ENCODE data around the gene MCC. TPM values are rescaled to one million over a fixed set of nuclear protein-coding genes. Genes with fewer than 3 reads are reported as not detected.

Gene MCC
- total RNA-seq, 1 donor from 2014 or later, result 22.7 TPM

- no peak for TF ChIP-seq CTCF (IDR thresholded peaks at IDR 0.05; ENCODE audit: unreplicated experiment)
- H3K27me3 Mint-ChIP-seq (ENCODE audit: unreplicated experiment), result peaks cover 9% of the 10 kb centered on the region
- no peaks in the 10 kb centered on the region for H3K9me3 Mint-ChIP-seq (ENCODE audit: unreplicated experiment)
- DNase-seq (ENCODE audit: low spot score), result no peak
- H3K27ac Mint-ChIP-seq (ENCODE audit: unreplicated experiment), result peak overlapping the region; percentile 14
- H3K36me3 Mint-ChIP-seq (ENCODE audit: low read depth, unreplicated experiment), result no peaks in the 10 kb centered on the region
- peak overlapping the region; percentile 100 for H3K4me3 Mint-ChIP-seq (ENCODE audit: unreplicated experiment)
- H3K4me1 Mint-ChIP-seq (ENCODE audit: unreplicated experiment), result peaks cover 30% of the 10 kb centered on the region
These were observed 512.4 kb downstream of the MCC start for GRCh38 chr5:112975721-112976431.

- H3K36me3 Mint-ChIP-seq (ENCODE audit: low read depth, unreplicated experiment), result no peaks in the 10 kb centered on the region
- H3K27ac Mint-ChIP-seq (ENCODE audit: unreplicated experiment), result no peak overlapping the region
- TF ChIP-seq CTCF (IDR thresholded peaks at IDR 0.05; ENCODE audit: unreplicated experiment), result no peak
- no peaks in the 10 kb centered on the region for H3K9me3 Mint-ChIP-seq (ENCODE audit: unreplicated experiment)
- peaks cover 9% of the 10 kb centered on the region for H3K27me3 Mint-ChIP-seq (ENCODE audit: unreplicated experiment)
- peaks cover 26% of the 10 kb centered on the region for H3K4me1 Mint-ChIP-seq (ENCODE audit: unreplicated experiment)
- DNase-seq (ENCODE audit: low spot score), result no peak
- H3K4me3 Mint-ChIP-seq (ENCODE audit: unreplicated experiment), result no peak overlapping the region
These were observed 513.4 kb downstream of the MCC start for GRCh38 chr5:112974901-112975300.

GRCh38 chr5:112973904-112974303 lies 514.3 kb downstream of the MCC start:
- DNase-seq (ENCODE audit: low spot score), result no peak
- no peak overlapping the region for H3K27ac Mint-ChIP-seq (ENCODE audit: unreplicated experiment)
- no peaks in the 10 kb centered on the region for H3K36me3 Mint-ChIP-seq (ENCODE audit: low read depth, unreplicated experiment)
- no peak for TF ChIP-seq CTCF (IDR thresholded peaks at IDR 0.05; ENCODE audit: unreplicated experiment)
- H3K9me3 Mint-ChIP-seq (ENCODE audit: unreplicated experiment), result no peaks in the 10 kb centered on the region
- no peak overlapping the region for H3K4me3 Mint-ChIP-seq (ENCODE audit: unreplicated experiment)
- H3K27me3 Mint-ChIP-seq (ENCODE audit: unreplicated experiment), result peaks cover 9% of the 10 kb centered on the region
- peaks cover 23% of the 10 kb centered on the region for H3K4me1 Mint-ChIP-seq (ENCODE audit: unreplicated experiment)

GRCh38 chr5:112973036-112973435 lies 515.2 kb downstream of the MCC start:
- H3K27me3 Mint-ChIP-seq (ENCODE audit: unreplicated experiment), result peaks cover 9% of the 10 kb centered on the region
- no peak overlapping the region for H3K4me3 Mint-ChIP-seq (ENCODE audit: unreplicated experiment)
- DNase-seq (ENCODE audit: low spot score), result no peak
- no peaks in the 10 kb centered on the region for H3K36me3 Mint-ChIP-seq (ENCODE audit: low read depth, unreplicated experiment)
- no peak for TF ChIP-seq CTCF (IDR thresholded peaks at IDR 0.05; ENCODE audit: unreplicated experiment)
- no peaks in the 10 kb centered on the region for H3K9me3 Mint-ChIP-seq (ENCODE audit: unreplicated experiment)
- H3K4me1 Mint-ChIP-seq (ENCODE audit: unreplicated experiment), result peaks cover 20% of the 10 kb centered on the region
- H3K27ac Mint-ChIP-seq (ENCODE audit: unreplicated experiment), result no peak overlapping the region

Other genes starting within 250 kb of the MCC start
- not detected for gene TSSK1B, start 53.5 kb downstream of the MCC start, total RNA-seq (ENCODE audit: unreplicated experiment)
- gene YTHDC2, start 25.2 kb upstream of the MCC start, total RNA-seq (ENCODE audit: unreplicated experiment), result 28.6 TPM

Data from endothelial cell (in vitro differentiated cells).